Measurements from ENCODE around the gene CTDP1.

DNA sequence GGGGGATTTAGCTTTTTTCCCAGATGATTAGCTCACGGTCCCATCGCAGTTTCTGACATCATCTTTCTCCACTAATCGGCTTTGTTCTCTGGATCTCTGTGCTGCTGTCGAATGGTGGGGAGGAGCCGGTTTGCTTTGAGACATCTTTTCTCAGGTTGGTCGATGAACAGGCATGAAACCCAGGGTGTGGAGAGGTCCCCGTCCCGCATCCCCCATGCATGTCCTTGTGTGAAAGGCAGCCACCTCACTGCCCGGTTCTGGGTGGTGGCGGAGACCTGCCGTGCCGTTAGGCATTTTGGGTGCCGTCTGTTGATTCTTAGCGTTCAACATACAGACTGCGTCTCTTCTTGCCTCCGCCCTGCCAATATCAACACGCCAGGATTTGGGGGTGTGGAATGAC, 57.8 kb downstream of the CTDP1 start:
- TF ChIP-seq, protein P1, sequence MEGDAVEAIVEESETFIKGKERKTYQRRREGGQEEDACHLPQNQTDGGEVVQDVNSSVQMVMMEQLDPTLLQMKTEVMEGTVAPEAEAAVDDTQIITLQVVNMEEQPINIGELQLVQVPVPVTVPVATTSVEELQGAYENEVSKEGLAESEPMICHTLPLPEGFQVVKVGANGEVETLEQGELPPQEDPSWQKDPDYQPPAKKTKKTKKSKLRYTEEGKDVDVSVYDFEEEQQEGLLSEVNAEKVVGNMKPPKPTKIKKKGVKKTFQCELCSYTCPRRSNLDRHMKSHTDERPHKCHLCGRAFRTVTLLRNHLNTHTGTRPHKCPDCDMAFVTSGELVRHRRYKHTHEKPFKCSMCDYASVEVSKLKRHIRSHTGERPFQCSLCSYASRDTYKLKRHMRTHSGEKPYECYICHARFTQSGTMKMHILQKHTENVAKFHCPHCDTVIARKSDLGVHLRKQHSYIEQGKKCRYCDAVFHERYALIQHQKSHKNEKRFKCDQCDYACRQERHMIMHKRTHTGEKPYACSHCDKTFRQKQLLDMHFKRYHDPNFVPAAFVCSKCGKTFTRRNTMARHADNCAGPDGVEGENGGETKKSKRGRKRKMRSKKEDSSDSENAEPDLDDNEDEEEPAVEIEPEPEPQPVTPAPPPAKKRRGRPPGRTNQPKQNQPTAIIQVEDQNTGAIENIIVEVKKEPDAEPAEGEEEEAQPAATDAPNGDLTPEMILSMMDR (IDR thresholded peaks at IDR 0.05; ENCODE audit: low read length), result no peak
- no peak for TF ChIP-seq EZH2phosphoT487 (IDR thresholded peaks at IDR 0.05; ENCODE audit: low read length)

All from MM.1S (cell line).